DND-41 (cell line): ENCODE measurements around the gene RTRAF.

Experiments used
- EZH2 ChIP-seq: IDR thresholded peaks from 3 replicates; pipeline ENCODE4 v1.6.1; 2012; ENCODE audit warnings: borderline replicate concordance, low read depth, mild to moderate bottlenecking, moderate library complexity, low read length, inconsistent platforms; ENCODE audit not compliant: severe bottlenecking
- TF ChIP-seq, protein P1 (sequence below): IDR thresholded peaks from 2 replicates; pipeline ENCODE4 v1.5.1; 2012; ENCODE audit warnings: borderline replicate concordance, low read length, moderate library complexity, mild to moderate bottlenecking; ENCODE audit not compliant: poor library complexity, severe bottlenecking; ENCODE audit errors: extremely low read depth

- TF ChIP-seq, protein P1, sequence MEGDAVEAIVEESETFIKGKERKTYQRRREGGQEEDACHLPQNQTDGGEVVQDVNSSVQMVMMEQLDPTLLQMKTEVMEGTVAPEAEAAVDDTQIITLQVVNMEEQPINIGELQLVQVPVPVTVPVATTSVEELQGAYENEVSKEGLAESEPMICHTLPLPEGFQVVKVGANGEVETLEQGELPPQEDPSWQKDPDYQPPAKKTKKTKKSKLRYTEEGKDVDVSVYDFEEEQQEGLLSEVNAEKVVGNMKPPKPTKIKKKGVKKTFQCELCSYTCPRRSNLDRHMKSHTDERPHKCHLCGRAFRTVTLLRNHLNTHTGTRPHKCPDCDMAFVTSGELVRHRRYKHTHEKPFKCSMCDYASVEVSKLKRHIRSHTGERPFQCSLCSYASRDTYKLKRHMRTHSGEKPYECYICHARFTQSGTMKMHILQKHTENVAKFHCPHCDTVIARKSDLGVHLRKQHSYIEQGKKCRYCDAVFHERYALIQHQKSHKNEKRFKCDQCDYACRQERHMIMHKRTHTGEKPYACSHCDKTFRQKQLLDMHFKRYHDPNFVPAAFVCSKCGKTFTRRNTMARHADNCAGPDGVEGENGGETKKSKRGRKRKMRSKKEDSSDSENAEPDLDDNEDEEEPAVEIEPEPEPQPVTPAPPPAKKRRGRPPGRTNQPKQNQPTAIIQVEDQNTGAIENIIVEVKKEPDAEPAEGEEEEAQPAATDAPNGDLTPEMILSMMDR = no peak
- TF ChIP-seq EZH2 = no peak
Measured at GRCh38 chr14:52018970-52019369, 29.6 kb downstream of the RTRAF start.
